K562 (cell line): ENCODE results near the gene ATXN7L2. TPM values are rescaled to one million over a fixed set of nuclear protein-coding genes. Genes with fewer than 3 reads are reported as not detected.

Source experiments
- ATAC-seq: fragments of 200-7000 bp; cut with Tn5 transposase; 3 replicates; pipeline ENCODE4 v1.9.1; 2020; ENCODE audit warnings: moderate library complexity
- BruUV-seq: library from RNA; stranded (reverse); fragments of 400-500 nt; replicated peaks from 2 replicates; lab custom pipeline; 2021; lab: Mats Ljungman, UMichigan
- CTCF ChIA-PET: fragments of 300-600 bp; formaldehyde crosslinking; extraction: SDS; loops from one replicate; lab custom pipeline; 2021; ENCODE audit warnings: low intra/inter-chr PET ratio; lab: Yijun Ruan, JAX
- POLR2A ChIA-PET: fragments of 300-600, 350-650 bp; sonication (Branson Sonifier 250); formaldehyde crosslinking; extraction: SDS; loops from one replicate; lab custom pipeline; 2021; ENCODE audit warnings: antibody characterized with exemption, inconsistent platforms; lab: Yijun Ruan, JAX
- DNase-seq, 4 experiments: peaks; one replicate each; pipeline versions ENCODE4 v3.0.0 to v3.0.0-alpha.2; 2011 to 2018; ENCODE audit warnings: low spot score in 3 of 4, mixed read lengths in 3 of 4; ENCODE audit errors: extremely low read depth in 1 of 4
- FAIRE-seq: peaks from 2 replicates; lab custom pipeline; 2011; peaks lifted over from hg19 to GRCh38; lab: Jason Lieb, UNC
- H2AFZ ChIP-seq: 2 replicates; pipeline ENCODE4 v1.6.0; 2011; ENCODE audit warnings: low read depth, low read length, control low read depth, inconsistent platforms
- H3K27ac ChIP-seq: fragments of 200-600 bp; 3 replicates; pipeline ENCODE4 v1.8.0; 2011; ENCODE audit warnings: low read depth, mild to moderate bottlenecking, control low read depth, inconsistent platforms, low read length, moderate library complexity, mixed read lengths; ENCODE audit errors: extremely low read depth
- H3K27me3 ChIP-seq, 2 experiments: fragments of 300-600 bp in 1 of 2; 2 replicates in 1 of 2; 3 replicates in 1 of 2; pipeline versions ENCODE4 v1.6.0 to v1.8.0; 2011; ENCODE audit warnings: inconsistent platforms in 2 of 2, low read length in 2 of 2, mild to moderate bottlenecking in 1 of 2, mixed read lengths in 1 of 2, moderate library complexity in 1 of 2; ENCODE audit not compliant: control insufficient read depth in 2 of 2, insufficient read depth in 2 of 2
- H3K36me3 ChIP-seq: fragments of 300-600 bp; 3 replicates; pipeline ENCODE4 v1.8.0; 2011; ENCODE audit warnings: mild to moderate bottlenecking, low read length, inconsistent platforms; ENCODE audit not compliant: control insufficient read depth, insufficient read depth
- H3K4me1 ChIP-seq, 2 experiments: fragments of 200-600 bp in 1 of 2; replicated peaks in 1 of 2; 2 replicates in 1 of 2; 3 replicates in 1 of 2; pipeline versions ENCODE4 v1.5.1 to v1.8.0; 2011; ENCODE audit warnings: inconsistent platforms in 2 of 2, low read length in 2 of 2, mild to moderate bottlenecking in 1 of 2, mixed read lengths in 1 of 2, moderate library complexity in 1 of 2; ENCODE audit not compliant: control insufficient read depth in 2 of 2, insufficient read depth in 2 of 2
- H3K4me2 ChIP-seq: 2 replicates; pipeline ENCODE4 v1.6.1; 2011; ENCODE audit warnings: low read length, control low read depth, inconsistent platforms, mixed read lengths; ENCODE audit not compliant: insufficient read depth
- H3K4me3 ChIP-seq: fragments of 200-600 bp; sonication (generic), shearing (Covaris generic); 2 replicates; pipeline ENCODE4 v1.5.1; 2016; ENCODE audit warnings: control low read depth, inconsistent platforms
- H3K79me2 ChIP-seq: fragments of 200-600 bp; 3 replicates; pipeline ENCODE4 v1.8.0; 2011; ENCODE audit warnings: low read length, inconsistent platforms; ENCODE audit not compliant: control insufficient read depth, insufficient read depth
- H3K9ac ChIP-seq, 2 experiments: 2 replicates each; pipeline versions ENCODE4 v1.6.0 to v1.6.1; 2011; ENCODE audit warnings: low read depth in 2 of 2, low read length in 2 of 2, control low read depth in 1 of 2, inconsistent platforms in 1 of 2, mild to moderate bottlenecking in 1 of 2, mixed read lengths in 1 of 2; ENCODE audit not compliant: insufficient read depth in 1 of 2
- H3K9me1 ChIP-seq: one replicate; pipeline ENCODE4 v1.6.0; 2011; ENCODE audit warnings: inconsistent platforms, mild to moderate bottlenecking, low read length, moderate library complexity; ENCODE audit not compliant: control insufficient read depth, insufficient read depth
- H3K9me3 ChIP-seq: replicated peaks from 2 replicates; pipeline ENCODE4 v1.5.1; 2011; ENCODE audit warnings: low read depth, low read length, inconsistent platforms; ENCODE audit not compliant: control insufficient read depth, insufficient read depth
- H4K20me1 ChIP-seq: replicated peaks from 2 replicates; pipeline ENCODE4 v1.6.1; 2011; ENCODE audit warnings: low read length, inconsistent platforms, mixed read lengths; ENCODE audit not compliant: control insufficient read depth, insufficient read depth
- BRCA1 ChIP-seq, 2 experiments: fragments of 450-650 bp in 1 of 2; sonication (generic) in 1 of 2; formaldehyde crosslinking in 1 of 2; IDR thresholded peaks; 2 replicates each; pipeline versions ENCODE4 v1.5.0 to v1.6.1; 2017 to 2020; ENCODE audit warnings: mild to moderate bottlenecking in 1 of 2, missing genetic modification reagents in 1 of 2
- NR2C2 ChIP-seq, 2 experiments: fragments of 200-800 bp in 1 of 2; sonication (Bioruptor generic) in 1 of 2; sonication (generic) in 1 of 2; formaldehyde crosslinking in 1 of 2; IDR thresholded peaks; 2 replicates each; pipeline versions ENCODE4 v1.6.1 to v1.8.0; 2016 to 2022; ENCODE audit warnings: mild to moderate bottlenecking in 1 of 2, missing compliant biosample characterization in 1 of 2, missing genetic modification characterization in 1 of 2, missing genetic modification reagents in 1 of 2
- YY1 ChIP-seq, 3 experiments: IDR thresholded peaks; 2 replicates each; pipeline ENCODE4 v1.6.1; 2011; ENCODE audit warnings: low read length in 2 of 3, mild to moderate bottlenecking in 2 of 3, moderate library complexity in 2 of 3, borderline replicate concordance in 1 of 3, control low read depth in 1 of 3, low read depth in 1 of 3; ENCODE audit not compliant: insufficient read depth in 3 of 3, insufficient replicate concordance in 2 of 3, control insufficient read depth in 1 of 3, insufficient read length in 1 of 3; ENCODE audit errors: extremely low read depth in 1 of 3
- ZNF274 ChIP-seq: IDR thresholded peaks from 2 replicates; pipeline ENCODE4 v1.6.1; 2011; ENCODE audit warnings: low read depth, mild to moderate bottlenecking, low read length, moderate library complexity, borderline replicate concordance
- WGBS: fragments of 100-300 bp; shearing (Covaris generic); methylation state at CpG from one replicate; pipeline ENCODE4 v1.1.6; 2016; ENCODE audit warnings: low coverage, mixed read lengths; ENCODE audit not compliant: insufficient coverage; ENCODE audit errors: missing lambda C conversion rate; 5-methylcytosine and 5-hydroxymethylcytosine counted together
- in situ Hi-C: fragments of 300-500 bp; cut with MboI; formaldehyde crosslinking; loops from 4 replicates; pipeline ENCODE4 v1.15.0; 2018; ENCODE audit warnings: inconsistent platforms, mixed read lengths
- intact Hi-C: fragments of 100-400 bp; cut with micrococcal nuclease; formaldehyde crosslinking; loops from 2 replicates; pipeline ENCODE4 v1.14.2; 2022
- polyA plus RNA-seq, 8 experiments: library from polyadenylated mRNA; depleted of rRNA in 4 of 8; stranded (reverse) in 5 of 8; unstranded in 3 of 8; fragments of >200 nt; fragmentation: Nextera tagmentation in 2 of 8; fragmentation: Illumina TruSeq in 1 of 8; extraction: Ambion mirVana in 2 of 8; extraction: Trizol in 1 of 8; gene quantifications; 2 replicates each; pipeline versions ENCODE4 v1.2.1 to v1.2.3, GENCODE V29; 2011 to 2014; ENCODE audit warnings: inconsistent platforms in 1 of 8, missing spikeins in 1 of 8
- total RNA-seq, 7 experiments: library from RNA; depleted of rRNA in 6 of 7; stranded (reverse); fragments of >200 nt in 6 of 7; fragmentation: Illumina TruSeq in 2 of 7; extraction: Trizol in 2 of 7; gene quantifications; 2 replicates each; pipeline versions ENCODE4 v1.2.1 to v1.2.3, GENCODE V29; 2011 to 2021; ENCODE audit warnings: low replicate concordance in 1 of 7

Gene ATXN7L2
- total and polyA plus RNA-seq, 9 of the 15 experiments (the other 6 are each of a cell fraction or from before 2014, with no cell fraction given) = 0.21 to 10.4 (median 5.8) TPM

GRCh38 chr1:109490934-109491302, 7.2 kb downstream of the ATXN7L2 start (continued):
- TF ChIP-seq BRCA1 (IDR thresholded peaks at IDR 0.05) = no peak
- 0 out of 2 replicates have a peak, but pooled peaks have one; percentile 42 for TF ChIP-seq BRCA1 (CRISPR knock-in tag; IDR thresholded peaks at IDR 0.05)

DNA sequence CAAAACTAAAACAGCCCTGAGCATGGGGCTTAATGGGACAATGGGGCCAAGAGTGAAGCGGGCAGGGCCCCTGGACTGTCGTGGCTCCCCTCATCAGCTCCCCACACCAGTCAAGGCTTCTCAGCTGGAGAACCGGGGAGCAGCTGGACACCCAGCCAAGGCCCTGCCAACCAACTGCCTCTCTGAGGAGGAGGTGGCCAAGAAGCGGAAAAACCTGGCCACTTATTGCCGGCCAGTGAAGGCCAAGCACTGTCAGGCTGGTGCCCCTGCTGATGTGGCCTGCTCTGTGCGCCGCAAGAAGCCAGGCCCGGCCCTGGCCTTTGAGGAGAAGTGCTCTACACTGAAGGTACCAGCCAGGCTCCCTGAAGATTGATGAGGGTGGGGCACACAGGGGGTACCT, 7.7 kb downstream of the ATXN7L2 start:
- Histone ChIP-seq H2AFZ (no peak overlapping the region), H3K36me3 (peaks cover 58% of the 10 kb centered on the region; the same call in 2 of the 3 replicates), H3K4me2 (no peak overlapping the region), H3K4me3 (no peak overlapping the region), H3K79me2 (peaks cover 5% of the 10 kb centered on the region; the same call in 1 of the 3 replicates), H3K27me3 (no peaks in the 10 kb centered on the region), H4K20me1 (no peaks in the 10 kb centered on the region; the same call in 1 of the 2 replicates), H3K4me1 (peaks cover 13 to 26% of the 10 kb centered on the region in 2 experiments; a peak in 4 of 5 replicates), H3K27ac (no peak overlapping the region), H3K9me3 (no peaks in the 10 kb centered on the region), H3K9me1 (no peaks in the 10 kb centered on the region), H3K9ac (peak overlapping the region in 1 of 2 experiments; percentile 0; a peak in 2 of 4 replicates)
- ChIA-PET CTCF (interaction anchor here (0.6 to 6.9 kb wide), 2 partner anchors 41 to 90 kb away, joined by 3 to 131 read pairs; no protein-coding TSS in a partner anchor), POLR2A (interaction anchor here (0.6 to 1.9 kb wide), 7 partner anchors 25 to 64 kb away, joined by 3 to 17 read pairs (median 3); no protein-coding TSS in a partner anchor)
- intact Hi-C loops (loop anchor here (5.0 kb wide), 1 partner anchor 214 kb away; no protein-coding TSS in a partner anchor), in situ Hi-C loops (no loop called here)
- 77% methylated on average over 8 of the region's 8 CpGs for WGBS
- no peak for FAIRE-seq
- ATAC-seq = no peak
- DNase-seq = no peak
- no TSS peak for BruUV-seq
- peak in 1 of 3 experiments; percentile 10 for TF ChIP-seq YY1 (IDR thresholded peaks at IDR 0.05; ENCODE audit: borderline replicate concordance in 1 of 3, control insufficient read depth in 1 of 3, extremely low read depth in 1 of 3, insufficient read depth in 3 of 3, insufficient read length in 1 of 3, insufficient replicate concordance in 2 of 3, low read depth in 1 of 3, low read length in 2 of 3)
- 0 out of 2 replicates have a peak, but pooled peaks have one; percentile 5 for TF ChIP-seq NR2C2 (CRISPR knock-in tag; IDR thresholded peaks at IDR 0.05)
- no peak for TF ChIP-seq NR2C2 (tag; IDR thresholded peaks at IDR 0.05)
- no peak for TF ChIP-seq ZNF274
- TF ChIP-seq, all 486 proteins: peak for 2
